ENCODE measurements around the gene TEKT3.
A peak's percentile ranks its signal among the peaks of the same experiment; 100 is the strongest.

TEKT3 gene

DNA sequence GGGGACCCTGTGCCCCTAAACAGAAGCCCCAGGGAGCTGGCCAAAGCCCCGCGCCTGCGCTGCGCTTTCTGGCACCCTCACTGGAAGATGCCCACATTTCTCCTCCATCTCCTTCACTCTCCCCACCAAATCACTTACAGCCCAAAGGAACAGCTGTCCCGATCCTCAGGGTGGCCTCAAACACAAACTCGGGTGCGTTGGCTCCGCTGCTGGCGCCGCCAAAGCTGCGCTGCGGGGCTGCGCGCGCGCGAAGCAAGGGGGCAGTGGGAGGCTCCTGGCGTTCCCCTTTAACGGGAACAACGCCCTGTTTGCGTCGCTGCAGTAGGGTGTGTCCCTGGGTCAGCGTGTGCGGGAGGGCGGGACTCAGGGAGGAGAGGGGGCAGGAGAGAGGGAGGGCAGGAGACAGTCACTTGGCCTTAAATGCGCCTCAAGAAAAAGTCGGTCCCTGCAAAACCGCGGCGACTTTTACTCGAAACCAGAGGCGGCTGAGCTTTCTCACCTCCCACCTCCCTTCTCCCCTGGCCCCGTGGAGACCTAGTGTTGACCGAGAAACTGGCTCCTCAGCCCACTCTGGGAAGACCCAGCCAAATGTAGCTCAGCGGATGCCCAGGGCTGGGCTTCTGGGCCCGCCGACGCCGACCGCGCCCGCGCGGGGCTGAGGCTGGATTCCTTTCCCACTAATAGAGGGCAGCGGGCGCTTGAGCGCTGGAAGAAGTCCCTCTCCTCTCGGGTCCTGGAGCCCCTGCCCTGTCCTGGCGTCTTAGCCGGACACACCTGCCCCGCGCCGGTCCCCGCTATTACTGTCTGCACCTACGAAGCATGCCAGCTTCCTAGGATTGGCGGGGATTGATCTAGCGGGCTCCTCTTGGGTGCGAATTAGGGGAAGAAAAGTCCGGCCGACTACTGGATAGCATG, 78.8 kb downstream of the TEKT3 start:
- Histone ChIP-seq H3K9me3 (ENCODE audit: control insufficient read depth, low read length) (no peaks in the 10 kb centered on the region), H3K4me3 (ENCODE audit: low read depth, low read length) (peak overlapping the region; percentile 40), H2AFZ (peak overlapping the region; percentile 16), H3K36me3 (ENCODE audit: control insufficient read depth, insufficient read depth, low read length) (no peaks in the 10 kb centered on the region), H3K4me1 (peaks cover 2% of the 10 kb centered on the region), H3K4me2 (ENCODE audit: low read length) (peak overlapping the region; percentile 51), H3K9ac (no peak overlapping the region), H3K79me2 (no peaks in the 10 kb centered on the region), H3K27me3 (ENCODE audit: control insufficient read depth, insufficient read depth, low read length) (no peaks in the 10 kb centered on the region), H3K27ac (peak overlapping the region; percentile 68)
- TF ChIP-seq, protein P1, sequence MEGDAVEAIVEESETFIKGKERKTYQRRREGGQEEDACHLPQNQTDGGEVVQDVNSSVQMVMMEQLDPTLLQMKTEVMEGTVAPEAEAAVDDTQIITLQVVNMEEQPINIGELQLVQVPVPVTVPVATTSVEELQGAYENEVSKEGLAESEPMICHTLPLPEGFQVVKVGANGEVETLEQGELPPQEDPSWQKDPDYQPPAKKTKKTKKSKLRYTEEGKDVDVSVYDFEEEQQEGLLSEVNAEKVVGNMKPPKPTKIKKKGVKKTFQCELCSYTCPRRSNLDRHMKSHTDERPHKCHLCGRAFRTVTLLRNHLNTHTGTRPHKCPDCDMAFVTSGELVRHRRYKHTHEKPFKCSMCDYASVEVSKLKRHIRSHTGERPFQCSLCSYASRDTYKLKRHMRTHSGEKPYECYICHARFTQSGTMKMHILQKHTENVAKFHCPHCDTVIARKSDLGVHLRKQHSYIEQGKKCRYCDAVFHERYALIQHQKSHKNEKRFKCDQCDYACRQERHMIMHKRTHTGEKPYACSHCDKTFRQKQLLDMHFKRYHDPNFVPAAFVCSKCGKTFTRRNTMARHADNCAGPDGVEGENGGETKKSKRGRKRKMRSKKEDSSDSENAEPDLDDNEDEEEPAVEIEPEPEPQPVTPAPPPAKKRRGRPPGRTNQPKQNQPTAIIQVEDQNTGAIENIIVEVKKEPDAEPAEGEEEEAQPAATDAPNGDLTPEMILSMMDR (IDR thresholded peaks at IDR 0.05): no peak

DNA sequence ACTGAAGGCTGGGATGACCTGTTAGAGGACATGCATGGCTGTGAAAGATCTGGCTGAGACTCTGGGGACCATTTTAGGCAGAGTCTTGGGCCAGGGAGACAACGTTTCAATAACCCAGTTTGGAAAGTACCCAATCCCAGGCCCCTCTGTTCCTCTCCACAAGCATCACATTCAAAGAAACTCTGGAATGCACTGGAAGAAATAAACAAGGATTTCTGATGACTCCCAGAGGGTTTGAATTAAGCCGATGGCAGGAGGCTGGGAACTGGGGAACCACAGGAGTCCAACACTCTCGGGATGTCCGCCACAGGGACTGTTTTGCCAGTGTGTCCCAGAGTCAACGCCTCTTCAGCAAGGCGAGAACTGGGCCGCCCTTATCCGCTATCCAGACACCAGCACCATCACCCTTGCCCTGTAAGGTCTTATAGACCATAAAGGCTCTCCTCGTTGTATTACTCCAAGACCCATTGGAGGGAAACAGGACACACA, 79.6 kb downstream of the TEKT3 start:
- Histone ChIP-seq H3K36me3 (ENCODE audit: control insufficient read depth, insufficient read depth, low read length) (no peaks in the 10 kb centered on the region), H3K4me3 (ENCODE audit: low read depth, low read length) (peak overlapping the region; percentile 40), H3K4me1 (peaks cover 2% of the 10 kb centered on the region), H2AFZ (peak overlapping the region; percentile 66), H3K9me3 (ENCODE audit: control insufficient read depth, low read length) (no peaks in the 10 kb centered on the region), H3K9ac (no peak overlapping the region), H3K4me2 (ENCODE audit: low read length) (no peak overlapping the region), H3K79me2 (no peaks in the 10 kb centered on the region), H3K27me3 (ENCODE audit: control insufficient read depth, insufficient read depth, low read length) (no peaks in the 10 kb centered on the region), H3K27ac (peak overlapping the region; percentile 68)
- TF ChIP-seq, protein P1 (IDR thresholded peaks at IDR 0.05): no peak

DNA sequence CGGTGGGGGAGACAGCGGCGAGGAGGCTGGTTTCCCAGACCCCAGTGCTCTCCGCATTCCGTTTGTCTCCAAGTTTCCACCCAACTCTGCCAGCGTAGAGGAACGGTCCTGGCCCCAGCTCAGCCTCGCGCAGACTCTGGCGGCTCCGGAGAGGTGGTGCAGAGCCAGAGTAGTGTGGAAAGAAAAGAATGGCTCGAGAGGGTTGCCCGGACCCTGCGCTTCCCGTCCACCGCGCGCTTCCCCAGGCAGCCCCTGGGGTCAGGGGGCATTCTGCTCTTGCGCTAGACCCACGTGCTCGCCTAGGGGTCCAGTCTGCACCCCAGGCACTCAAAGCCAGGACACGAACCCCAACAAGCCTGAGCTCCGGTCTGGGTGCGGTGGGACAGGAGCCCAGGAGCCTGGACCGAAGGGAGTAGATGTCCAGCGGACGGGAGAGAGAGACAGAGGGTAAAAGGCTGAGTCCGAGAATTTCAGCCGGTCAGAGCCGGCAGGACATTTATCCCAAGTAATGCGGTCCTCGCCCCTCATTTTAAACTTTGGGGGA, 80.1 kb downstream of the TEKT3 start:
- peaks cover 2% of the 10 kb centered on the region for H3K4me1 ChIP-seq
- peak overlapping the region; percentile 40 for H3K4me3 ChIP-seq (ENCODE audit: low read depth, low read length)

DNA sequence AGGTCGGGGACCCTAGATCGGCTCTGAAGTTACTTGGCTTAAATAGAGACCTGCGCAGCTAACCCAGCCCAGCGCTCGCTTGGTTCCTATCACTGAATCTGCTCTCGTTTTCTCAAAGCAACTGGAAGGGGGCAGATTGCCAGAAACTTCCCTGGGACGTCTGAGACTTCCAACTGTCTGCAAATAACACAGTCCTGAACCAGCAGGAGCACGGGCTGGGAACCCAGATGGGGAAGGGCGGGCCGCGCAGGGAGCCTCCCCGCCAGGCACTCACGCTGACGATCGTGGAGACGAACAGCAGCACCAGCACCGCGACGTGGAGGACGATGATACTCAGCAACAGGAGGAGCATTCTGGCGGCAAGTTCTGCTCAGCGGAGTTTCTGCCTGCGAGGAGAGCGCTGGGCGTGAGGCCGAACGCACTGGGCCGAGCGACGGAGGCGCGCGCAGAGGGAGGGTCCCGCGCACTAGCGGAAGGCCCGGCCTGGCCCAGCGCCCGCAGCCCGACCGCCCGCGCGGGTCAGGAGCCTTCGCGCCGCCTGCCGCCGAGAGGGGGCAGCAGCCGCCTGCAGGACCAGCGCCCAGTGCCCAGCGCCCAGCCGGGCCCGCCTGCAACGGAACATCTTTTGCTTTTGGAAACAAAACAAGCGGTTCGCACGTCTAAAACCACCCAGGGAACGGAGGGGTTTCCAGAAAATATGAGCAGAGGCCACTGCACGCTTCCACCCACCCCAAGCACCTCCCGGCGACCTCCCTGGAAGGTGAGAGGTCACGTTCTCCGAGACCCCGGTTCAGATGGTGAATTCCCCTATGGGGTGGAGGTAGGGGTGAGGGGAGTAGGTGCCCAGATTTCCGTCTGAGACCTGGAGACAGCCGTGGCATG, 80.8 kb downstream of the TEKT3 start:
- H3K79me2 ChIP-seq: no peaks in the 10 kb centered on the region
- no peaks in the 10 kb centered on the region for H3K36me3 ChIP-seq (ENCODE audit: control insufficient read depth, insufficient read depth, low read length)
- H3K4me3 ChIP-seq (ENCODE audit: low read depth, low read length): peak overlapping the region; percentile 58
- no peaks in the 10 kb centered on the region for H3K9me3 ChIP-seq (ENCODE audit: control insufficient read depth, low read length)
- peak overlapping the region; percentile 68 for H3K27ac ChIP-seq
- no peak overlapping the region for H3K9ac ChIP-seq
- H3K4me1 ChIP-seq: peaks cover 2% of the 10 kb centered on the region
- H3K27me3 ChIP-seq (ENCODE audit: control insufficient read depth, insufficient read depth, low read length): no peaks in the 10 kb centered on the region
- peak overlapping the region; percentile 90 for H3K4me2 ChIP-seq (ENCODE audit: low read length)
- TF ChIP-seq, protein P1 (IDR thresholded peaks at IDR 0.05): peak; percentile 54
- H2AFZ ChIP-seq: peak overlapping the region; percentile 83

More for the DNA sequence above, 80.1 kb downstream of the TEKT3 start:
- H3K27ac ChIP-seq: peak overlapping the region; percentile 68
- peak overlapping the region; percentile 59 for H3K4me2 ChIP-seq (ENCODE audit: low read length)
- H3K9me3 ChIP-seq (ENCODE audit: control insufficient read depth, low read length): no peaks in the 10 kb centered on the region
- H3K9ac ChIP-seq: no peak overlapping the region
- H2AFZ ChIP-seq: peak overlapping the region; percentile 66
- H3K27me3 ChIP-seq (ENCODE audit: control insufficient read depth, insufficient read depth, low read length): no peaks in the 10 kb centered on the region
- no peaks in the 10 kb centered on the region for H3K79me2 ChIP-seq
- no peaks in the 10 kb centered on the region for H3K36me3 ChIP-seq (ENCODE audit: control insufficient read depth, insufficient read depth, low read length)
- TF ChIP-seq, protein P1 (IDR thresholded peaks at IDR 0.05): no peak
